Esophagus muscularis mucosa (tissue), 4 donors: Measurements from ENCODE around the gene GMPPB. TPM values are rescaled to one million over a fixed set of nuclear protein-coding genes. Genes with fewer than 3 reads are reported as not detected.

ENCODE experiments used
- DNase-seq: peaks from one replicate; pipeline ENCODE4 v3.0.0-alpha.2; 2017; ENCODE audit errors: extremely low spot score
- H3K27ac ChIP-seq, 4 donors: fragments of 200-600 bp; sonication (generic); replicated peaks in 1 of 4; 1 replicate in 3 of 4; 2 replicates in 1 of 4; pipeline ENCODE4 v1.5.1; 2016 to 2019; ENCODE audit warnings: mild to moderate bottlenecking in 1 of 4
- H3K27me3 ChIP-seq, 4 donors: fragments of 200-600 bp; sonication (generic); one replicate each; pipeline versions ENCODE4 v1.5.1 to v1.6.0; 2016 to 2019
- H3K36me3 ChIP-seq, 4 donors: fragments of 200-600 bp; sonication (generic); one replicate each; pipeline ENCODE4 v1.5.1; 2016 to 2019
- H3K4me1 ChIP-seq, 4 donors: fragments of 200-600 bp; sonication (generic); one replicate each; pipeline ENCODE4 v1.5.1; 2016 to 2019
- H3K4me3 ChIP-seq, 4 donors: fragments of 200-600 bp; sonication (generic); 1 replicate in 2 of 4; 2 replicates in 2 of 4; pipeline ENCODE4 v1.5.1; 2016 to 2019; ENCODE audit warnings: mild to moderate bottlenecking in 4 of 4, moderate library complexity in 1 of 4
- H3K9me3 ChIP-seq, 4 donors: fragments of 200-600 bp; sonication (generic); 1 replicate in 3 of 4; 2 replicates in 1 of 4; pipeline ENCODE4 v1.5.1; 2016 to 2019
- CTCF ChIP-seq, 3 experiments: fragments of 200-600 bp in 2 of 3; fragments of 450-650 bp in 1 of 3; sonication (generic) in 2 of 3; IDR thresholded peaks; one replicate each; pipeline ENCODE4 v1.5.1; 2017 to 2019; ENCODE audit warnings: antibody characterized with exemption in 3 of 3, mild to moderate bottlenecking in 2 of 3, moderate library complexity in 1 of 3
- EP300 ChIP-seq: sonication (generic); formaldehyde crosslinking; IDR thresholded peaks from one replicate; pipeline ENCODE4 v1.6.1; 2017; ENCODE audit warnings: antibody characterized with exemption
- POLR2A ChIP-seq: fragments of 450-650 bp; IDR thresholded peaks from one replicate; pipeline ENCODE4 v1.6.1; 2017; ENCODE audit warnings: antibody characterized with exemption, moderate library complexity, mild to moderate bottlenecking, low read depth
- POLR2AphosphoS5 ChIP-seq, 2 donors: sonication (generic); formaldehyde crosslinking; IDR thresholded peaks; one replicate each; pipeline ENCODE4 v1.6.1; 2017; ENCODE audit warnings: antibody characterized with exemption in 2 of 2
- WGBS: methylation state at CpG from one replicate; pipeline ENCODE4 v1.1.5; 2018; 5-methylcytosine and 5-hydroxymethylcytosine counted together
- intact Hi-C: fragments of 100-400 bp; cut with DNase I; formaldehyde crosslinking; loops from one replicate; pipeline ENCODE4 v1.15.1; 2023
- small RNA-seq, 3 donors: library from RNA; depleted of rRNA; stranded (forward); fragments of <200 nt; gene quantifications; one replicate each; pipeline ENCODE3, GENCODE V24; 2016
- total RNA-seq, 4 donors: library from RNA; depleted of rRNA; stranded (reverse); fragments of >200 nt; gene quantifications; one replicate each; pipeline versions ENCODE4 v1.1.0 to v1.2.1, GENCODE V29; 2016

The GMPPB gene
- total RNA-seq, 4 donors from 2014 or later: 12.0 to 18.9 (median 17.6) TPM

- H3K27ac ChIP-seq: no peak overlapping the region
- H3K27me3 ChIP-seq: peaks cover 0 to 24% (median 2%) of the 10 kb centered on the region in 4 donors
- H3K4me3 ChIP-seq: no peak overlapping the region
- H3K36me3 ChIP-seq: peaks cover under 1 to 12% (median 10%) of the 10 kb centered on the region in 4 donors
- DNase-seq: no peak
- no peak for TF ChIP-seq POLR2A
- TF ChIP-seq EP300: no peak
- peak in 1 of 2 donors; percentile 57 for TF ChIP-seq POLR2AphosphoS5 (IDR thresholded peaks at IDR 0.05)
- peak; percentile 72 to 86 (median 78) for TF ChIP-seq CTCF (IDR thresholded peaks at IDR 0.05)
- intact Hi-C loops: loop anchor here (2.0 kb wide), 1 partner anchor 131 kb away; no protein-coding TSS in a partner anchor
- WGBS: 48% methylated on average over 10 of the region's 11 CpGs
- no peaks in the 10 kb centered on the region for H3K9me3 ChIP-seq
- H3K4me1 ChIP-seq: peaks cover 15 to 27% (median 23%) of the 10 kb centered on the region in 4 donors
Observed at GRCh38 chr3:49671291-49672288, 52.2 kb downstream of the GMPPB start.

GRCh38 chr3:49670940-49671290 is 52.8 kb downstream of the GMPPB start:
- H3K36me3 ChIP-seq: peaks cover 0 to 5% (median 4%) of the 10 kb centered on the region in 4 donors
- TF ChIP-seq POLR2A: no peak
- no peak for TF ChIP-seq CTCF (IDR thresholded peaks at IDR 0.05)
- TF ChIP-seq POLR2AphosphoS5 (IDR thresholded peaks at IDR 0.05): no peak
- no peak for TF ChIP-seq EP300
- H3K4me3 ChIP-seq: no peak overlapping the region
- DNase-seq: no peak
- H3K27ac ChIP-seq: no peak overlapping the region
- H3K27me3 ChIP-seq: peaks cover 0 to 28% (median 2%) of the 10 kb centered on the region in 4 donors
- peaks cover 15 to 23% (median 21%) of the 10 kb centered on the region in 4 donors for H3K4me1 ChIP-seq
- WGBS: 47% methylated on average over 5 of the region's 6 CpGs
- no peaks in the 10 kb centered on the region for H3K9me3 ChIP-seq
- intact Hi-C loops: loop anchor here (2.0 kb wide), 1 partner anchor 130 kb away; no protein-coding TSS in a partner anchor

Small RNA genes lying within 50 kb of the gene (small RNA-seq; reads per million reads assigned to genes)
- gene AMIGO3 (0 reads per million in 3 donors), gene COX6CP14 (0 reads per million in 3 donors)

Other genes with a start within 250 kb of the GMPPB start
- 1 to 10 TPM in 1 of 4 donors, under 1 TPM in 3; 0.42 to 1.7 (median 0.78) TPM for gene BSN, start 169.5 kb downstream of the GMPPB start, total RNA-seq
- gene APEH, start 49.6 kb downstream of the GMPPB start, total RNA-seq: 10 to 100 TPM; 48.2 to 75.5 (median 68.1) TPM
- 1 to 10 TPM; 1.7 to 4.7 (median 3.8) TPM for gene MST1, start 34.5 kb downstream of the GMPPB start, total RNA-seq
- 10 to 100 TPM; 23.4 to 36.2 (median 31.5) TPM for gene RNF123, start 34.4 kb downstream of the GMPPB start, total RNA-seq
- gene AMIGO3, start 4.3 kb downstream of the GMPPB start, total RNA-seq: 1 to 10 TPM in 2 of 4 donors, not detected in 2; 1.2 to 1.7 TPM
- 10 to 100 TPM; 33.2 to 63.4 (median 52.4) TPM for gene IP6K1, start 62.6 kb upstream of the GMPPB start, total RNA-seq
- gene CDHR4, start 75.9 kb upstream of the GMPPB start, total RNA-seq: under 1 TPM in 1 of 4 donors, not detected in 3; 0.17 TPM
- 1 to 10 TPM; 3.3 to 5.8 (median 4.0) TPM for gene INKA1, start 79.3 kb upstream of the GMPPB start, total RNA-seq
- 10 to 100 TPM; 25.5 to 40.0 (median 31.4) TPM for gene UBA7, start 90.0 kb upstream of the GMPPB start, total RNA-seq
- 1 to 10 TPM in 2 of 4 donors, under 1 TPM in 1, not detected in 1; 0.84 to 1.4 (median 1.3) TPM for gene TRAIP, start 132.6 kb upstream of the GMPPB start, total RNA-seq
- under 1 TPM in 1 of 4 donors, not detected in 3; 0.13 TPM for gene CAMKV, start 146.0 kb upstream of the GMPPB start, total RNA-seq
- 1 to 10 TPM; 1.7 to 6.6 (median 3.6) TPM for gene MST1R, start 179.9 kb upstream of the GMPPB start, total RNA-seq
- 10 to 100 TPM in 3 of 4 donors, 1 to 10 TPM in 1; 9.9 to 19.1 (median 15.7) TPM for gene MON1A, start 205.9 kb upstream of the GMPPB start, total RNA-seq
- gene RBM6, start 216.2 kb upstream of the GMPPB start, total RNA-seq: 100 to 1,000 TPM in 1 of 4 donors, 10 to 100 TPM in 3; 57.9 to 100 (median 66.9) TPM